GM12801 (cell line): ENCODE data around the gene PRCP.

Experiments used
- CTCF ChIP-seq: IDR thresholded peaks from one replicate; pipeline ENCODE4 v1.5.1; 2011; ENCODE audit warnings: control low read depth; ENCODE audit not compliant: insufficient read length; ENCODE audit errors: extremely low read depth

The PRCP gene

GRCh38 chr11:82811369-82811768 lies 88.9 kb downstream of the PRCP start:
- TF ChIP-seq CTCF, result no peak

- TF ChIP-seq CTCF, result no peak
Measured at GRCh38 chr11:82810738-82811137, 89.5 kb downstream of the PRCP start.

- TF ChIP-seq CTCF, result no peak
Measured at GRCh38 chr11:82810326-82810725, 89.9 kb downstream of the PRCP start.

- no peak for TF ChIP-seq CTCF
Measured at GRCh38 chr11:82807646-82808045, 92.6 kb downstream of the PRCP start.

GRCh38 chr11:82802710-82803109 lies 97.5 kb downstream of the PRCP start:
- TF ChIP-seq CTCF, result no peak

GRCh38 chr11:82796998-82797961 lies 103.0 kb downstream of the PRCP start:
- no peak for TF ChIP-seq CTCF

- TF ChIP-seq CTCF, result no peak
Measured at GRCh38 chr11:82794490-82794889, 105.7 kb downstream of the PRCP start.
